ENCODE results near the gene USP48. TPM values are rescaled to one million over a fixed set of nuclear protein-coding genes. Genes with fewer than 3 reads are reported as not detected.

The USP48 gene
- total RNA-seq, 1 donor from 2014 or later, result 97.3 TPM

DNA sequence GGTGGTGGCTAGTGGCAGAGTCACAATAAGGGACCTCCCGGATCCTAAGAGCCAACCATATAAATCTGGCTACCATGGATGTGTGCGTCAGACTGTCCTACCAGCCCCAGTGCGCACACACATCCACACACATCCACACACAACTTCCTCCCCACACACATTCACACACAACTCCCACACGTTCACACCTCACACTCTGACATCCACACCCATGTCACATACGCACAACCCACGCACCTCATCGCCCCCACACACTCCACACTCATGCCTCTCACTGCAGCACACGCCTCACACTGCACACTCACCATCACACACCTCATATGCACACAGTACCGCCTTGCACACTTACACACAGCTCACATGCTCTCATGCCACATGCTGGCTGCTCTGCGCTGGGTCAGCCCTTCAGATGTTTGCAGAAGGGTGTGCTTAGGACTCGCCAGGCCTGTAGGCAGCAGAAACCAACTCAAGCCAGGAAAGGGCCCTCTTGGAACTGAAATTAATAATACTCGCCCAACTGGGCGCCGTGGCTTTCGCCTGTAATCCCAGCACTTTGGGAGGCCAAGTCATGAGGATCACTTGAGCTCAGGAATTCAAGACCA, 32.1 kb upstream of the USP48 start:
- Mint-ChIP-seq H3K27me3 (peaks cover 3% of the 10 kb centered on the region), H3K27ac (no peak overlapping the region), H3K4me1 (peaks cover 20% of the 10 kb centered on the region), H3K9me3 (no peaks in the 10 kb centered on the region), H3K36me3 (ENCODE audit: low read depth) (no peaks in the 10 kb centered on the region), H3K4me3 (peak overlapping the region; percentile 36)
- ATAC-seq (ENCODE audit: low read depth) (no peak), DNase-seq (no peak)
- TF ChIP-seq, protein P1, sequence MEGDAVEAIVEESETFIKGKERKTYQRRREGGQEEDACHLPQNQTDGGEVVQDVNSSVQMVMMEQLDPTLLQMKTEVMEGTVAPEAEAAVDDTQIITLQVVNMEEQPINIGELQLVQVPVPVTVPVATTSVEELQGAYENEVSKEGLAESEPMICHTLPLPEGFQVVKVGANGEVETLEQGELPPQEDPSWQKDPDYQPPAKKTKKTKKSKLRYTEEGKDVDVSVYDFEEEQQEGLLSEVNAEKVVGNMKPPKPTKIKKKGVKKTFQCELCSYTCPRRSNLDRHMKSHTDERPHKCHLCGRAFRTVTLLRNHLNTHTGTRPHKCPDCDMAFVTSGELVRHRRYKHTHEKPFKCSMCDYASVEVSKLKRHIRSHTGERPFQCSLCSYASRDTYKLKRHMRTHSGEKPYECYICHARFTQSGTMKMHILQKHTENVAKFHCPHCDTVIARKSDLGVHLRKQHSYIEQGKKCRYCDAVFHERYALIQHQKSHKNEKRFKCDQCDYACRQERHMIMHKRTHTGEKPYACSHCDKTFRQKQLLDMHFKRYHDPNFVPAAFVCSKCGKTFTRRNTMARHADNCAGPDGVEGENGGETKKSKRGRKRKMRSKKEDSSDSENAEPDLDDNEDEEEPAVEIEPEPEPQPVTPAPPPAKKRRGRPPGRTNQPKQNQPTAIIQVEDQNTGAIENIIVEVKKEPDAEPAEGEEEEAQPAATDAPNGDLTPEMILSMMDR (IDR thresholded peaks at IDR 0.05), result no peak
- CTCF ChIA-PET, result interaction anchor here (1.1 kb wide), 1 partner anchor 33 kb away, joined by 3 read pairs; no protein-coding TSS in a partner anchor
- POLR2A ChIA-PET, result interaction anchor here (0.5 kb wide), 1 partner anchor 38 kb away, joined by 7 read pairs; no protein-coding TSS in a partner anchor
- intact Hi-C loops (cut with micrococcal nuclease), result loop anchor here (2.0 to 10.0 kb wide), 3 partner anchors 52 to 147 kb away; partner anchors contain the start of gene HSPG2

DNA sequence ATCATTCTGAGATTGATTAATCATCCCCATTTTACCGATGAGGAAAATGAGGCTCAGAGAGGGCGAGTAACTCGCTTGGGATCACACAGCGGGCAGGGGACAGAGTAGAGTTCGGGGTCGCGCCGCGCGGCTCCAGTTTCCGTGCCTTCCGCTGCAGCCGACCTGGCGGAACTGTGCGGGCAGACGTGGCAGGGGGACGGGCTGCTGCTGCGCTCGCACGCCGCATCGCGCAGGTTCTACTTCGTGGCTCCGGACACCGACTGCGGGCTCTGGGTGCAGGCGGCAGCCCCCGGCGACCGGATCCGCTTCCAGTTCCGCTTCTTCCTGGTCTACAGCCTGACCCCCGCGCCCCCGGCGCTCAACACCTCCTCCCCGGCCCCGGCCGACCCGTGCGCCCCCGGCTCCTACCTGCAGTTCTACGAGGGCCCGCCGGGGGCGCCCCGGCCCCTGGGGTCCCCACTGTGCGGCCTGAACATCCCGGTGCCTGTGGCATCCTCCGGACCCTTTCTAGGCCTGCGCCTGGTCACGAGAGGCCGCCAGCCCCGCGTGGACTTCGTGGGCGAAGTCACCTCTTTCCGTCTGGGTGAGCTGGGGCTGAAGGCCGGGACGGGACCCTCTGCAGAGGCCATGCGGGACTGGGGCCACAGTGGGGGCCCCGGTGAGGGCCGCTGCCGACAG, 31.4 kb upstream of the USP48 start:
- peaks cover 20% of the 10 kb centered on the region for H3K4me1 Mint-ChIP-seq
- POLR2A ChIA-PET, result interaction anchor here (0.5 kb wide), 1 partner anchor 38 kb away, joined by 7 read pairs; no protein-coding TSS in a partner anchor
- peak; percentile 78 for ATAC-seq (ENCODE audit: low read depth)
- peak; percentile 53 for DNase-seq
- CTCF ChIA-PET, result interaction anchor here (1.1 kb wide), 1 partner anchor 32 kb away, joined by 3 read pairs; no protein-coding TSS in a partner anchor
- peaks cover 3% of the 10 kb centered on the region for H3K27me3 Mint-ChIP-seq
- H3K36me3 Mint-ChIP-seq (ENCODE audit: low read depth), result no peaks in the 10 kb centered on the region
- TF ChIP-seq, protein P1 (IDR thresholded peaks at IDR 0.05), result peak; percentile 18
- H3K4me3 Mint-ChIP-seq, result peak overlapping the region; percentile 36
- intact Hi-C loops (cut with micrococcal nuclease), result loop anchor here (2.0 to 10.0 kb wide), 2 partner anchors 52 to 120 kb away; partner anchors contain the start of gene HSPG2
- H3K9me3 Mint-ChIP-seq, result no peaks in the 10 kb centered on the region
- H3K27ac Mint-ChIP-seq, result no peak overlapping the region

DNA sequence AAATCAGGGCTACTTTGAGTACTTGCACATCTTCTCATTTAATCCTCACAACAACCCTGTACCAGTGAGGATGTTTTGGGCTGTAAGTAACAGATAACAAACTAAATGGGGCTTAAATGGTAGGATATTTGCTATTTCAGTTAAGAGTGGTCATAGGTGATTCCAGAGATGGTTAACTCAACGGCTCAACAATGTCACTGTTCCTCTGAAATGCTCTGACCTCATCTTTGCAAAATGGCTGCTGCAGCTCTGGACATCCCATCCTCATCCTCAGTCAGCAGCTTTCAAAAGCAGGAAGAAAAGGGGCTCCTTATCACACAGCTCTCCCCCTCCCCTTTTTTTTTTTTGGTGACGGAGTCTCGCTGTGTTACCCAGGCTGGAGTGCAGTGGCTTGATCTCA, 30.6 kb upstream of the USP48 start:
- ATAC-seq (ENCODE audit: low read depth) (no peak), DNase-seq (no peak)
- Mint-ChIP-seq H3K4me1 (peaks cover 19% of the 10 kb centered on the region), H3K4me3 (no peak overlapping the region), H3K36me3 (ENCODE audit: low read depth) (no peaks in the 10 kb centered on the region), H3K9me3 (no peaks in the 10 kb centered on the region), H3K27me3 (peaks cover 3% of the 10 kb centered on the region), H3K27ac (no peak overlapping the region)
- TF ChIP-seq, protein P1 (IDR thresholded peaks at IDR 0.05), result no peak
- CTCF ChIA-PET, result no interaction called here
- POLR2A ChIA-PET, result interaction anchor here (0.6 kb wide), 1 partner anchor 54 kb away, joined by 8 read pairs; no protein-coding TSS in a partner anchor
- intact Hi-C loops (cut with micrococcal nuclease), result loop anchor here (10.0 kb wide), 1 partner anchor 121 kb away; the partner anchor contains the start of gene HSPG2

DNA sequence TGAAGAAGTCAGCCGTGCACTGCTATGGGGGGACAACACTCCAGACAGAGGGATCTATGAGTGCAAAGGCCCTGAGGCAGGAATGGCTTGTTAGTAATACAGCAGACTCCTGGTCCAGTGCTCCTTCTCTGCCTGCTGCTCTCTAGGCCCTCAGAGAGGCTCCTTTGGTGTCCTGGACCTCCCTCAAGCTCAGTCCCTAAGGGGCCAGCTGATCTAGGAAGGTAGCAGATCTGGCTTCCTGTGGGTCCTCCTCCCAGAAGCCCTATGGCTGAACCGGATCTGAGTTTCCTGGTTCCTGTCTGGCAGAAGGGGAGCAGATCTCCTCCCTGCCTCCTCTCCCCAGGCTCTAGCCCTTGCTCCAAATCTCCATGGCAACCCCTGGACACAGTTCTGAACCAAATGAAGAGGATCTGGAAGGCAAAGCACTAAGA, 28.9 kb upstream of the USP48 start, which contains the start of gene LDLRAD2:
Gene LDLRAD2, plus strand, starts transcription at position 391 of the 431 bp plus-strand sequence. CDS start 187 bp downstream, outside the sequence.
- CTCF ChIA-PET, result no interaction called here
- no peaks in the 10 kb centered on the region for H3K36me3 Mint-ChIP-seq (ENCODE audit: low read depth)
- no peaks in the 10 kb centered on the region for H3K9me3 Mint-ChIP-seq
- H3K4me1 Mint-ChIP-seq, result peaks cover 17% of the 10 kb centered on the region
- H3K27me3 Mint-ChIP-seq, result peaks cover 6% of the 10 kb centered on the region
- H3K27ac Mint-ChIP-seq, result no peak within 1 kb of the TSS
- no peak within 1 kb of the TSS for H3K4me3 Mint-ChIP-seq
- TF ChIP-seq, protein P1 (IDR thresholded peaks at IDR 0.05), result no peak
- ATAC-seq (ENCODE audit: low read depth) (no peak), DNase-seq (no peak)
- intact Hi-C loops (cut with micrococcal nuclease), result loop anchor here (10.0 kb wide), 1 partner anchor 123 kb away; the partner anchor contains the start of gene HSPG2
- POLR2A ChIA-PET, result no interaction called here

DNA sequence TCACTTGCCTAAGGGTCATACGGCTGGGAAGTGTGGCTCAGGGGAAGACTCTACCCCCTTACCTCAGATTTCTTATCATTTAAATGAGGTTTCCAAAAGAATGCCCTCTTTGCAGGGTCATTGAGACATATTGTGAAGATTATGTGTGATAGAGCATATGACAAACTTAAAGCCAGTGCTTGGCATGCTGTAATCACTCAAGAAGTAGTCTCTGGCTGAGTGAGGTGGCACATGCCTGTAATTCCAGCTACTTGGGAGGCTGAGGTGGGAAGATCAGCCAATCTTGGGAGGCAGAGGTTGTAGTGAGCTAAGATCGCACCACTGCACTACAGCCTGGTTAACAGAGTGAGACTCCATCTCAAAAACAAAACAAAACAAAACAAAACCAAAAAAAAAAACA, 21.6 kb upstream of the USP48 start:
- ATAC-seq (ENCODE audit: low read depth) (no peak), DNase-seq (no peak)
- Mint-ChIP-seq H3K27me3 (peaks cover 3% of the 10 kb centered on the region), H3K4me3 (no peak overlapping the region), H3K9me3 (no peaks in the 10 kb centered on the region), H3K36me3 (ENCODE audit: low read depth) (no peaks in the 10 kb centered on the region), H3K4me1 (peaks cover 4% of the 10 kb centered on the region), H3K27ac (no peak overlapping the region)
- intact Hi-C loops (cut with micrococcal nuclease), result no loop called here
- TF ChIP-seq, protein P1 (IDR thresholded peaks at IDR 0.05), result no peak
- CTCF ChIA-PET, result no interaction called here
- POLR2A ChIA-PET, result no interaction called here
